NCI-H69 (cell line): ENCODE data around the gene CD69.
A peak's percentile ranks its signal among the peaks of the same experiment; 100 is the strongest.
"Not testable (repeated sequence)": the region's sequence is repeated elsewhere in the genome, so short reads cannot be mapped to it uniquely, and the experiment has no call there.

Experiments
- DNase-seq: peaks from one replicate; lab custom pipeline; 2025; lab: John Stamatoyannopoulos, UW

CD69 gene

GRCh38 chr12:9719790-9720189 is 40.9 kb downstream of the CD69 start:
- no peak for DNase-seq

- DNase-seq: no peak
Measured at GRCh38 chr12:9718968-9719367, 41.7 kb downstream of the CD69 start.

- peak; percentile 3 for DNase-seq
Measured at GRCh38 chr12:9717070-9717925, 43.4 kb downstream of the CD69 start.

GRCh38 chr12:9713032-9713558 is 47.6 kb downstream of the CD69 start:
- DNase-seq: not testable (repeated sequence)

GRCh38 chr12:9711664-9712063 is 49.0 kb downstream of the CD69 start:
- no peak for DNase-seq

- DNase-seq: no peak
Measured at GRCh38 chr12:9710584-9711375, 49.9 kb downstream of the CD69 start.

- no peak for DNase-seq
Measured at GRCh38 chr12:9708853-9709252, 51.8 kb downstream of the CD69 start.

GRCh38 chr12:9707864-9708808 is 52.6 kb downstream of the CD69 start:
- DNase-seq: peak; percentile 59

- DNase-seq: no peak
Measured at GRCh38 chr12:9707356-9707755, 53.3 kb downstream of the CD69 start.

- no peak for DNase-seq
Measured at GRCh38 chr12:9706086-9706685, 54.5 kb downstream of the CD69 start.

GRCh38 chr12:9704561-9704960 is 56.1 kb downstream of the CD69 start:
- DNase-seq: not testable (repeated sequence)
